Endothelial cell of umbilical vein (primary cell): Measurements from ENCODE around the gene WFIKKN2. TPM values are rescaled to one million over a fixed set of nuclear protein-coding genes. Genes with fewer than 3 reads are reported as not detected.

ENCODE experiments used
- BruUV-seq: library from RNA; stranded (reverse); fragments of 400-500 nt; replicated peaks from 2 replicates; lab custom pipeline; 2021; lab: Mats Ljungman, UMichigan
- CTCF ChIA-PET: fragments of 300-600, 350-600 bp; sonication (Branson Sonifier 250); formaldehyde crosslinking; loops from one replicate; lab custom pipeline; 2021; ENCODE audit warnings: antibody characterized with exemption, inconsistent platforms; lab: Charles Lee
- POLR2A ChIA-PET: fragments of 300-600, 350-600 bp; sonication (Branson Sonifier 250); formaldehyde crosslinking; loops from one replicate; lab custom pipeline; 2021; ENCODE audit warnings: antibody characterized with exemption, inconsistent platforms; lab: Charles Lee
- DNase-seq: peaks from one replicate; pipeline ENCODE4 v3.0.0-alpha.2; 2011; ENCODE audit warnings: low read depth, low spot score
- FAIRE-seq: peaks from 2 replicates; lab custom pipeline; 2011; peaks lifted over from hg19 to GRCh38; lab: Jason Lieb, UNC
- H2AFZ ChIP-seq: 2 replicates; pipeline ENCODE4 v1.6.0; 2012; ENCODE audit warnings: low read depth, low read length, control low read depth, inconsistent platforms
- H3K27ac ChIP-seq: 2 replicates; pipeline ENCODE4 v1.5.1; 2011; ENCODE audit warnings: low read depth, mild to moderate bottlenecking, control low read depth, low read length, moderate library complexity; ENCODE audit not compliant: insufficient read depth
- H3K27me3 ChIP-seq, 2 experiments: 2 replicates each; pipeline versions ENCODE4 v1.6.0 to v1.6.1; 2011; ENCODE audit warnings: low read length in 2 of 2, mixed read lengths in 1 of 2; ENCODE audit not compliant: control insufficient read depth in 2 of 2, insufficient read depth in 2 of 2
- H3K36me3 ChIP-seq, 2 experiments: 2 replicates in 1 of 2; 3 replicates in 1 of 2; pipeline ENCODE4 v1.5.1; 2011; ENCODE audit warnings: low read length in 2 of 2, mild to moderate bottlenecking in 1 of 2, moderate library complexity in 1 of 2; ENCODE audit not compliant: control insufficient read depth in 2 of 2, insufficient read depth in 2 of 2; ENCODE audit errors: extremely low read depth in 1 of 2
- H3K4me1 ChIP-seq: 3 replicates; pipeline ENCODE4 v1.5.1; 2011; ENCODE audit warnings: mild to moderate bottlenecking, low read length; ENCODE audit not compliant: control insufficient read depth, insufficient read depth; ENCODE audit errors: extremely low read depth
- H3K4me2 ChIP-seq: 2 replicates; pipeline ENCODE4 v1.6.1; 2011; ENCODE audit warnings: low read length, control low read depth, mixed read lengths; ENCODE audit not compliant: insufficient read depth
- H3K4me3 ChIP-seq, 3 experiments: fragments of 200-600 bp in 1 of 3; sonication (generic), shearing (Covaris generic) in 1 of 3; replicated peaks in 1 of 3; 2 replicates each; pipeline ENCODE4 v1.5.1; 2011 to 2016; ENCODE audit warnings: control low read depth in 3 of 3, low read length in 3 of 3, mild to moderate bottlenecking in 2 of 3, inconsistent platforms in 1 of 3, low read depth in 1 of 3, moderate library complexity in 1 of 3; ENCODE audit not compliant: insufficient read depth in 1 of 3
- H3K79me2 ChIP-seq: 2 replicates; pipeline ENCODE4 v1.6.0; 2012; ENCODE audit warnings: low read length, inconsistent platforms; ENCODE audit not compliant: control insufficient read depth, insufficient read depth
- H3K9ac ChIP-seq: replicated peaks from 2 replicates; pipeline ENCODE3; 2011; ENCODE audit warnings: low read length, control low read depth; ENCODE audit not compliant: insufficient read depth; ENCODE audit errors: extremely low read depth
- H3K9me1 ChIP-seq: replicated peaks from 3 replicates; pipeline ENCODE4 v1.6.0; 2011; ENCODE audit warnings: mild to moderate bottlenecking, low read length; ENCODE audit not compliant: control insufficient read depth, insufficient read depth; ENCODE audit errors: extremely low read depth
- H3K9me3 ChIP-seq: replicated peaks from 2 replicates; pipeline ENCODE4 v1.5.1; 2012; ENCODE audit warnings: low read length, inconsistent platforms; ENCODE audit not compliant: control insufficient read depth, insufficient read depth
- H4K20me1 ChIP-seq: replicated peaks from 2 replicates; pipeline ENCODE3; 2011; ENCODE audit warnings: mild to moderate bottlenecking, low read length; ENCODE audit not compliant: control insufficient read depth, insufficient read depth; ENCODE audit errors: extremely low read depth
- CTCF ChIP-seq, 2 donors: IDR thresholded peaks; 1 replicate in 1 of 2; 2 replicates in 1 of 2; pipeline ENCODE4 v1.5.1; 2011; ENCODE audit warnings: low read length in 2 of 2, mild to moderate bottlenecking in 2 of 2, moderate library complexity in 2 of 2, control low read depth in 1 of 2, inconsistent platforms in 1 of 2, low read depth in 1 of 2; ENCODE audit not compliant: insufficient read depth in 1 of 2; ENCODE audit errors: extremely low read depth in 1 of 2
- EZH2 ChIP-seq: IDR thresholded peaks from 2 replicates; pipeline ENCODE4 v1.6.1; 2012; ENCODE audit warnings: borderline replicate concordance, low read depth, mild to moderate bottlenecking, moderate library complexity, low read length, inconsistent platforms; ENCODE audit not compliant: severe bottlenecking
- FOS ChIP-seq: IDR thresholded peaks from 2 replicates; pipeline ENCODE4 v1.6.1; 2011; ENCODE audit warnings: mild to moderate bottlenecking, low read length, moderate library complexity, borderline replicate concordance; ENCODE audit not compliant: insufficient read depth
- GATA2 ChIP-seq: IDR thresholded peaks from 2 replicates; pipeline ENCODE4 v1.7.0; 2011; ENCODE audit warnings: low read depth, mild to moderate bottlenecking, moderate library complexity, mixed read lengths, low read length; ENCODE audit not compliant: insufficient read length, insufficient read depth
- JUN ChIP-seq: IDR thresholded peaks from 2 replicates; pipeline ENCODE4 v1.6.1; 2011; ENCODE audit warnings: borderline replicate concordance, low read depth; ENCODE audit not compliant: insufficient read length, insufficient read depth
- MAX ChIP-seq: IDR thresholded peaks from 2 replicates; pipeline ENCODE4 v1.6.1; 2011; ENCODE audit not compliant: insufficient read depth, insufficient read length
- MYC ChIP-seq: IDR thresholded peaks from one replicate; pipeline ENCODE4 v1.6.1; 2011; ENCODE audit warnings: mild to moderate bottlenecking, low read depth, low read length
- POLR2A ChIP-seq: IDR thresholded peaks from 2 replicates; pipeline ENCODE4 v1.6.1; 2012; ENCODE audit warnings: low read depth, mild to moderate bottlenecking, control low read depth, low read length
- POLR2AphosphoS5 ChIP-seq: IDR thresholded peaks from 2 replicates; pipeline ENCODE4 v1.6.1; 2012; ENCODE audit warnings: low read depth, mild to moderate bottlenecking, control low read depth, low read length, moderate library complexity; ENCODE audit not compliant: insufficient read depth
- dilution Hi-C: fragments of 300-500 bp; cut with MboI; formaldehyde crosslinking; loops from one replicate; pipeline ENCODE4 v1.15.0; 2019; ENCODE audit warnings: low sequenced_read_pairs; ENCODE audit not compliant: extremely low pct_ligation_motif_present
- intact Hi-C: fragments of 100-400 bp; cut with micrococcal nuclease; formaldehyde crosslinking; loops from one replicate; pipeline ENCODE4 v1.10.0; 2022
- polyA plus RNA-seq, 4 experiments: library from polyadenylated mRNA; depleted of rRNA in 3 of 4; stranded (reverse) in 3 of 4; unstranded in 1 of 4; fragments of >200 nt; gene quantifications; 2 replicates each; pipeline versions ENCODE4 v1.2.1 to v1.2.3, GENCODE V29; 2011 to 2012; ENCODE audit warnings: missing spikeins in 1 of 4
- total RNA-seq: library from RNA; stranded (reverse); gene quantifications from 2 replicates; pipeline ENCODE4 v1.2.3, GENCODE V29; 2021

WFIKKN2 gene
- total and polyA plus RNA-seq, 2 donors (not counting 3 experiments of a cell fraction or from before 2014, with no cell fraction given): 0.03 TPM; not detected in 1

GRCh38 chr17:50818261-50818660 is 17.1 kb upstream of the WFIKKN2 start:
- ChIA-PET CTCF (interaction anchor here (0.7 to 3.5 kb wide), 11 partner anchors 8 to 139 kb away, joined by 3 to 10 read pairs (median 4); no protein-coding TSS in a partner anchor), POLR2A (no interaction called here)
- intact Hi-C loops: no loop called here
- H2AFZ ChIP-seq: no peak overlapping the region
- H3K4me3 ChIP-seq: no peak overlapping the region
- H3K9me1 ChIP-seq: no peaks in the 10 kb centered on the region
- DNase-seq (no peak), FAIRE-seq (no peak)
- no TSS peak for BruUV-seq
- H3K4me2 ChIP-seq: no peak overlapping the region
- H4K20me1 ChIP-seq: no peaks in the 10 kb centered on the region
- dilution Hi-C loops: no loop called here
- no peaks in the 10 kb centered on the region for H3K4me1 ChIP-seq
- no peaks in the 10 kb centered on the region for H3K9me3 ChIP-seq
- peaks cover 4 to 7% of the 10 kb centered on the region in 2 experiments for H3K27me3 ChIP-seq
- no peaks in the 10 kb centered on the region for H3K36me3 ChIP-seq
- H3K79me2 ChIP-seq: no peaks in the 10 kb centered on the region
- TF ChIP-seq GATA2 (no peak), EZH2 (no peak), POLR2A (no peak), CTCF (IDR thresholded peaks at IDR 0.05; ENCODE audit: extremely low read depth in 1 of 2, insufficient read depth in 1 of 2, low read depth in 1 of 2, low read length in 2 of 2) (no peak), MAX (no peak), FOS (no peak), MYC (no peak), JUN (no peak), POLR2AphosphoS5 (no peak)
- H3K9ac ChIP-seq: no peak overlapping the region
- H3K27ac ChIP-seq: no peak overlapping the region
